VCaP (cell line): ENCODE data around the gene CHST15.
"Not testable (repeated sequence)": the region's sequence is repeated elsewhere in the genome, so short reads cannot be mapped to it uniquely, and the experiment has no call there.

Experiments used
- H3K27ac ChIP-seq: fragments of 450-650 bp; 2 replicates; pipeline ENCODE4 v1.5.1; 2017
- TF ChIP-seq, protein P1 (sequence below): fragments of 450-650 bp; conservative IDR thresholded peaks from 2 replicates; pipeline ENCODE4 v1.5.1; 2017; ENCODE audit warnings: mild to moderate bottlenecking, moderate library complexity

Gene CHST15

DNA sequence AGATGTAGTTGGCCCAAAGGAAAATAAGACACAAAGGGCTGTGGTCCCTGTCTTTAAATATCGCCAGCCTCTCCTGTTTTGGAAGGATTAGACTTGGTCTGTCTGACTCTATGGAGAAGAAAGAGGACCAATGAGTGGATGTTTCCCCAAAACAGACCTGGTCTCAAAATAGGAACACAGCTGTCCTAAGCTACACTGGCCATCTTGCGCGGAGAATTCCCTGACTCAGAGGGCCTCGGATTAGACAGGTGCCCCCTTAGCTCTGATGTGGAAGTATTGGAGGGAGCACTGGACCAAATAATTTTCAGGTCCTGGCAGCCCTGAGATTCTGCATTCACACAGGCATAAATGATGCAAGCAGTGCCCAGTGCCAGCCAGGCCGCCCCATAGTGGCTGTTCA is 56.1 kb downstream of the CHST15 start:
- H3K27ac ChIP-seq, result no peak overlapping the region
- TF ChIP-seq, protein P1, sequence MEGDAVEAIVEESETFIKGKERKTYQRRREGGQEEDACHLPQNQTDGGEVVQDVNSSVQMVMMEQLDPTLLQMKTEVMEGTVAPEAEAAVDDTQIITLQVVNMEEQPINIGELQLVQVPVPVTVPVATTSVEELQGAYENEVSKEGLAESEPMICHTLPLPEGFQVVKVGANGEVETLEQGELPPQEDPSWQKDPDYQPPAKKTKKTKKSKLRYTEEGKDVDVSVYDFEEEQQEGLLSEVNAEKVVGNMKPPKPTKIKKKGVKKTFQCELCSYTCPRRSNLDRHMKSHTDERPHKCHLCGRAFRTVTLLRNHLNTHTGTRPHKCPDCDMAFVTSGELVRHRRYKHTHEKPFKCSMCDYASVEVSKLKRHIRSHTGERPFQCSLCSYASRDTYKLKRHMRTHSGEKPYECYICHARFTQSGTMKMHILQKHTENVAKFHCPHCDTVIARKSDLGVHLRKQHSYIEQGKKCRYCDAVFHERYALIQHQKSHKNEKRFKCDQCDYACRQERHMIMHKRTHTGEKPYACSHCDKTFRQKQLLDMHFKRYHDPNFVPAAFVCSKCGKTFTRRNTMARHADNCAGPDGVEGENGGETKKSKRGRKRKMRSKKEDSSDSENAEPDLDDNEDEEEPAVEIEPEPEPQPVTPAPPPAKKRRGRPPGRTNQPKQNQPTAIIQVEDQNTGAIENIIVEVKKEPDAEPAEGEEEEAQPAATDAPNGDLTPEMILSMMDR, result no peak

DNA sequence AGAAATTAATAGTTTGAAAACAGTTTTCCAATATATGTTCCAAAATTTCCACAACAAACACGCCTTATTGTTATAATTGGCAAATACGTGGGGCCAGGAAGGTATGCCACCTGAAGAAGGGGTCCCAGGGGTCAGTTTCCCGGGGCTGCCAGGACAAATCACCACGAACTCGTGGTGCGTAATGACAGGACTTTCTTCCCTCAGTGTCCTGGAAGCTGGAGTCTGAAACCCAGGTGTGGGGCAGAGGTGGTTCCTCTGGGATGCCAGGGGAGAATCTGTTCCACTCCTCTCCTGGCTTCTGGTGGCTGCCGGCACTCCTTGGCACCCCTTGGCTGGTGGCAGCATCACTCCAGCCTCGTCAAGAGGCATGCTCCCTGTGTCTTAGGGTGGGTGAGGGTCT is 56.7 kb downstream of the CHST15 start:
- H3K27ac ChIP-seq, result no peak overlapping the region
- TF ChIP-seq, protein P1, result no peak

DNA sequence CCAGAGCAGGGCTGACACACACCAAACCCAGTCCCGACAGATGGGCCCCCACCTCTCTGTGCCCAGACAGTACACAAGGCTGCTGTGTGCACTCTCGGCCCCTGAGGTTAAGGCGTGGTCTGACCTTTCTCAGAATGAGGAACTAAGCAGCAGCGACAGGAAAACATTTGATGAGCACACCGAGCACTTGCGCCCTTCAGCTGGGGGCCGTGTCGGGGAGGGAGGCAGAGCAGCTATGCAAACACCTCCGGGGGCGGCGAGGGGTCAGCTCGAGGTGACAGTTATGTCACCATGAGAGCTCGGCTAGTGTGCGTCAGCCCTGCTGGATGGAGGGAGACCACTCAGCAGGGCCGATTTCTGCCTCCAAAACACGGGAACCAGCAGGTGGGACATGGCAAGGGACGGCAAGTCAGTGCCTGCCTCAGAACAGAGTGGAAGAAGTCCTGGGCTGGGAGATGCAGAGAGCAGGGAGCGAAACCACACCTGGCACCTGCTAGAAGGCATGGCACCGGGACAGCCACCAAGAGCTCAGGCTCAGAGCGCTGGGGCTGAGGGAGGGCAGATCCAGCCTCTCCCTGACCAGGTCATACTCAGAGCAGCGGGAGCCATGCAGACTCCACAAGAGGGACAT is 57.4 kb downstream of the CHST15 start:
- H3K27ac ChIP-seq, result no peak overlapping the region
- TF ChIP-seq, protein P1, result no peak

DNA sequence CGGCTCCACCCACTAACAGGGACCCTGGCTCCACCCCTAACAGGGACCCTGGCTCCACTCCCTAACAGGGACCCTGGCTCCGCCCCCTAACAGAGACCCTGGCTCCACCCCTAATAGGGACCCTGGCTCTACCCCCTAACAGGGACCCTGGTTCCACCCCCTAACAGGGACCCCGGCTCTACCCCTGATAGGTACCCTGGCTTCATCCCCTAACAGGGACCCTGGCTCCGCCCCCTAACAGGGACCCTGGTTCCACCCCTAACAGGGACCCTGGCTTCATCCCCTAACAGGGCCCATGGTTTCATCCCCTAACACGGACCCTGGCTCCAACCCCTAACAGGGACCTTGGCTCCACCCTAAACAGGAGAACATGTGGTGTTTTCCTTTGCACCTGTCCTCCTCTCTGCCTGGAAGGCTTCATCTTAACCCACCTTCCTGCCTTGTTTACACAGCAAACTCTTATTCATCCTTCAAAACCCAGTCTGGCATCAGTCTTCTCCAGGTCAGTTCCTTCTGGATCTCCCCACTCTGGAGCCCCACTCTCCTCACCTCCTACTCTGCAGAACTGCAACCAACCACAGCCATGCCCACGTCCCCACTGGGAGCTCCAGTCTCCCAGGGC is 58.0 kb downstream of the CHST15 start:
- TF ChIP-seq, protein P1, result no peak
- no peak overlapping the region for H3K27ac ChIP-seq

DNA sequence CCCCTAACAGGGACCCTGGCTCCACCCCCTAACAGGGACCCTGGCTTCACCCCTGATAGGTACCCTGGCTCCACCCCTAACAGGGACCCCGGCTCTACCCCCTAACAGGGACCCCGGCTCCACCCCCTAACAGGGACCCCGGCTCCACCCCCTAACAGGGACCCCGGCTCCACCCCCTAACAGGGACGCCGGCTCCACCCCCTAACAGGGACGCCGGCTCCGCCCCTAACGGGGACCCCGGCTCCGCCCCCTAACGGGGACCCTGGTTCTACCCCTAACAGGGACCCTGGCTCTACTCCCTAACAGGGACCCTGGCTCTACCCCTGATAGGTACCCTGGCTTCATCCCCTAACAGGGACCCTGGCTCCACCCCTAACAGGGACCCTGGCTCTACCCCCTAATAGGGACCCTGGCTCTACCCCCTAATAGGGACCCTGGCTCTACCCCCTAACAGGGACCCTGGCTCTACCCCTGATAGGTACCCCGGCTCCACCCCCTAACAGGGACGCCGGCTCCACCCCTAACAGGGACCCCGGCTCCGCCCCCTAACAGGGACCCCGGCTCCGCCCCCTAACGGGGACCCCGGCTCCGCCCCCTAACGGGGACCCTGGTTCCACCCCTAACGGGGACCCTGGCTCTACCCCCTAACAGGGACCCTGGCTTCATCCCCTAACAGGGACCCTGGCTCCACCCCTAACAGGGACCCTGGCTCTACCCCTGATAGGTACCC is 58.7 kb downstream of the CHST15 start:
- not testable (repeated sequence) for H3K27ac ChIP-seq

DNA sequence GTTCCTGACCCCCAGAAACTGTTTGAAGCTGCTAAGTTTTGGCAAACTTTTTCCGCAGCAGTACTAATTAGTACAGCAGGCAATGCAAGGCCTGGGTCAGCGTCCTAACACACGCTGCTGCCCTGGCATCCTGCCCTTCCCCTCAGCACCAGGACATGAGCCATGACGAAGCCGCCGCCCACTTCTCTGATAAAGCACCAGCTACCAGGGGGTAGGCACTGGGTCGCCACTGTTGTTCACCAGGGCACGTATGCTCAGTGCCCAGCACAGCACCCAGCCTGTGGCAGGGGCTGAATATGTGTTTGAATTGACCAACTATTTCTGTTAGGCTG is 59.5 kb downstream of the CHST15 start:
- TF ChIP-seq, protein P1, result no peak
- H3K27ac ChIP-seq, result no peak overlapping the region

DNA sequence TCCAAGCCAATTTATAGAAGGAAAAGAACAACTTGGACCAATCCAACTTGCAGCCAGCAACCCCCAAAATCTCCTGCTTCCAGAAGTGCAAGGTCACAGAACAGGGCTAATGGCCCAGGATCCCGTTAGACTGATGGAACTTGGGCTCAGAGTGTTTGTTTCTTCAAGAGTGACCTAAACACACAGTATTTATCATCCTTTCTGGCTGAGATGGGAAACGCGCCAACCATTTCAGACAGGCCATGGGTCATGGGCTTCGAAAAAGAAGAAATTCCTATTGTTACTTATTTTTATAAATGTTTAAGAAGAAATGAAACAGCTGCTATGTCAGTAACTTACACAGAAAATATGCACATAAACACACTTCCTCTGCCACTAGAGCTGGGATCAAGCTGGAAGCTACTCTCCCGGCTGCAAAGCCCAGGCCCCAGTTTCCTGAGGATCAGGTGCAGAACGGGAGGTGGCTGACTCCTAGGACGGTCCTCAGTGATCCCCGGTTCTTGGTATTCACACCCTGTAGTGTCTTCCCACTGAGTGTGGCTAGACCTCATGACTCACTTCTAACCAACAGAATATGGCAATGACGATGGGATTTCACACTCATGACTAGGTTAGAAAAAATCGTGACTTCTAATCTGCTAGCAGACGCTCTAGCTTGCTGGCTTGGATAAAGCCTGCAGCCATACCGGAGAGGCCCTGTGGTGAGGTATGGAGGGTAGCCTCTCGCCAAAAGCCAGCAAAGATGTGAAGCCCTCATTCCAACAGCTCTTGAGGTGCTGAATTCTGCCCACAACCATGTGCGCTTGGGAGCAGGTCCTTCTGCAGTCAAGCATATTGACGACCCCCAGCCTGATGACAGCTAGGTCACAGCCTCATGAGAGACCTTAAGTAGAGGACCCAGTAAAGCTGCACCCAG is 60.2 kb downstream of the CHST15 start:
- TF ChIP-seq, protein P1, result no peak

More for the DNA sequence above, 60.2 kb downstream of the CHST15 start:
- H3K27ac ChIP-seq, result no peak overlapping the region
